BLaER1 (cell line): ENCODE results near the gene STPG2.

Experiments used
- H3K27ac ChIP-seq: shearing (Covaris generic); formaldehyde crosslinking; 2 replicates; pipeline ENCODE4 v1.8.1; 2022
- H3K27me3 ChIP-seq: shearing (Covaris generic); formaldehyde crosslinking; 2 replicates; pipeline ENCODE4 v1.8.1; 2022
- H3K36me3 ChIP-seq: shearing (Covaris generic); formaldehyde crosslinking; 2 replicates; pipeline ENCODE4 v1.8.1; 2022
- H3K4me1 ChIP-seq: shearing (Covaris generic); formaldehyde crosslinking; 2 replicates; pipeline ENCODE4 v1.8.1; 2022
- H3K4me2 ChIP-seq: shearing (Covaris generic); formaldehyde crosslinking; 2 replicates; pipeline ENCODE4 v1.8.1; 2022
- H3K4me3 ChIP-seq: shearing (Covaris generic); formaldehyde crosslinking; 2 replicates; pipeline ENCODE4 v1.8.1; 2022
- H3K9ac ChIP-seq: shearing (Covaris generic); formaldehyde crosslinking; 2 replicates; pipeline ENCODE4 v1.8.1; 2022
- H3K9me3 ChIP-seq: shearing (Covaris generic); formaldehyde crosslinking; 2 replicates; pipeline ENCODE4 v1.8.1; 2022
- H4K20me1 ChIP-seq: shearing (Covaris generic); formaldehyde crosslinking; 2 replicates; pipeline ENCODE4 v1.8.1; 2022
- Cebpa-rat ChIP-seq: shearing (Covaris generic); IDR thresholded peaks from 2 replicates; pipeline ENCODE4 v1.8.1; 2022

The STPG2 gene

DNA sequence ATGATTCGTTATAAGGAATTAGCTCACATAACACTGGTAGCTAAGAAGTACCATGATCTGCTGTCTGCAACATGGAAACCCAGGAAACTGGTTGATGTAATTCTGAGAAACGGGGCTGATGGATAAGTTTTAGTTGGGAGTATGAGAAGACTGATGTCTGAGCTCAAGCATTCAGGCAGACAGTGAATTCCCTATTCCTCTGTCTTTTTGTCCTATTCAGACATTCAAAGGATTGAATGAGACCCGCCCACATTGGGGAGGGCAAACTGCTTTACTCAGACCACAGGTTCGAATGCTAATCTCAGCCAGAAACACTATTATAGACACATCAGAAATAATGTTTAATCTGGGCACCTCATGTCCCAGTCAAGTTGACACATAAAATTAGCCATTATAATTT, 515.5 kb downstream of the STPG2 start:
- Histone ChIP-seq H3K36me3 (no peaks in the 10 kb centered on the region), H3K4me1 (no peaks in the 10 kb centered on the region), H4K20me1 (no peaks in the 10 kb centered on the region), H3K4me3 (no peak overlapping the region), H3K27ac (no peak overlapping the region), H3K4me2 (no peak overlapping the region), H3K27me3 (no peaks in the 10 kb centered on the region), H3K9ac (no peak overlapping the region), H3K9me3 (no peaks in the 10 kb centered on the region)
- no peak for TF ChIP-seq Cebpa-rat

DNA sequence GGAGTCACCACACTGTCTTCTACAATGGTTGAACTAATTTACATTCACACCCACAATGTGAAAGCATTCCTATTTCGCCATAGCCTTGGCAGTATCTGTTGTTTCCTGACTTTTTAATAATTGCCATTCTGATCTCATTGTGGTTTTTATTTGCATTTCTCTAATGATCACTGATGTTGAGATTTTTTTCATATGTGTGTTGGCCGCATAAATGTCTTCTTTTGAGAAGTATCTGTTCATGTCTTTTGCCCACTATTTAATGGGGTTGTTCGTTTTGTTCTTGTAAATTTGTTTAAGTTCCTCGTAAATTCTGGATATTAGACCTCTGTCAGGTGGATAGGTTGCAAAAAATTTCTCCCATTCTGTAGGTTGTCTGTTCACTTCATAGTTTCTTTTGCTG, 519.1 kb downstream of the STPG2 start:
- H3K9ac ChIP-seq = no peak overlapping the region
- H3K4me1 ChIP-seq = no peaks in the 10 kb centered on the region
- H3K27me3 ChIP-seq = no peaks in the 10 kb centered on the region
- H3K36me3 ChIP-seq = no peaks in the 10 kb centered on the region
- TF ChIP-seq Cebpa-rat = no peak
- H3K4me3 ChIP-seq = no peak overlapping the region
- no peaks in the 10 kb centered on the region for H3K9me3 ChIP-seq
- no peak overlapping the region for H3K27ac ChIP-seq
- no peaks in the 10 kb centered on the region for H4K20me1 ChIP-seq
- H3K4me2 ChIP-seq = no peak overlapping the region

DNA sequence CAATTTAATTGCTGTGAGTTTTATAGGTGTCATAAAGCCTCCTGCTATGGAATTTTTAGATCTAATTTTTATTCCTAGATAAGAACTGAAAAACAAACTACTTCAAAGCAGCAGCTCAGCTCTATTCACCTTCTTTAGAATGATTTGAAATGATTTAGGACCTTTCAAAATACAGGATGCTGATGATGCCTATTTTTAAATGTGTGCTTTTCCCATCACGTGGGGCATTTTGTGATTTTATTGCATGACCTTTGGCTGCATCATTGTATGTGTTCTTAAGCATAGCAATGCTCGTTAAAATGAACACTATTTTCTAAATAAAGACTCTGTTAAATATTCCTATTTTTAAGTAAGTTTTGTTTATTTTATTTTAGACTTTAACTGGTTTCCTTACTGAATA, 537.3 kb downstream of the STPG2 start:
- no peaks in the 10 kb centered on the region for H3K27me3 ChIP-seq

DNA sequence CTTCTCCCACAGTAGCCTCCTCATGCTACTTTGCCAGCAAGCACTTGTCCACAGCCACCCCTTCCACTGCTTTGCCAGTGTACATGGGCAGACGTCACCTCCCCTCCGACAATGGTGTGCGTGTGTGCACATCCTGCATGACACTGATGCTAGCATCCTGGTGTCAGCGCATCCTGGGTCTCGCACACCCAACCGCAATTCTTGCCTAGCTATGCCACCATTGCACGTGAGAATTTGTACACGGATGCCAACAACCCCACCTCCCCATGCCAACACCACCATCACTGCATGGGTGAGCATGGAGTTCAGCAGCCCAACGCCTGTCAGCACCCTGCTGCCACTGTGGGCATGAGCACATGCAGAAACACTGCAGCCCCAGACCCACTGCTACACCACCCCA, 550.0 kb downstream of the STPG2 start:
- Histone ChIP-seq H3K27ac (no peak overlapping the region), H4K20me1 (no peaks in the 10 kb centered on the region), H3K4me3 (no peak overlapping the region), H3K27me3 (no peaks in the 10 kb centered on the region), H3K4me1 (no peaks in the 10 kb centered on the region), H3K4me2 (no peak overlapping the region), H3K9me3 (no peaks in the 10 kb centered on the region), H3K36me3 (no peaks in the 10 kb centered on the region), H3K9ac (no peak overlapping the region)
- no peak for TF ChIP-seq Cebpa-rat

More for the DNA sequence above, 537.3 kb downstream of the STPG2 start:
- no peaks in the 10 kb centered on the region for H4K20me1 ChIP-seq
- H3K4me1 ChIP-seq = no peaks in the 10 kb centered on the region
- no peak for TF ChIP-seq Cebpa-rat
- no peaks in the 10 kb centered on the region for H3K9me3 ChIP-seq
- H3K27ac ChIP-seq = no peak overlapping the region
- H3K4me2 ChIP-seq = no peak overlapping the region
- no peak overlapping the region for H3K9ac ChIP-seq
- no peaks in the 10 kb centered on the region for H3K36me3 ChIP-seq
- H3K4me3 ChIP-seq = no peak overlapping the region

DNA sequence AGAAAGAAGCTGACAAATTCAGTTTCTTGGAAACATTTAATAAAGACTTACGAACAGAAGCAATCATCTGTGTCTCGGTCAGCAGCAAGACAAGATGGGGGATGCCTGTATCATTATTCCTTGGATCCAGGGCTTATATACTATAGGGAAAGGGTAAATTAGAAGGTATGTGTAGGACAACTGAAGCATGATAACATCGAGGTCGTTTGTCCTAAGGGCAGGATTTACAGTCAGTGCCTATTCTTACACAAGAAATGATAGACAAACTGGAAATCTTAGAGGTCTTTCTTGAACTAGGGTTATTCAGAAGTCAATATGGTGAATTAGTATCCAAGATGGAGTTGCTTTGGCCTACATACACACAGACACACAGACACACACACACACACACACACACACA, 553.0 kb downstream of the STPG2 start:
- Histone ChIP-seq H3K9me3 (no peaks in the 10 kb centered on the region), H3K9ac (no peak overlapping the region), H4K20me1 (no peaks in the 10 kb centered on the region), H3K27me3 (no peaks in the 10 kb centered on the region), H3K4me1 (no peaks in the 10 kb centered on the region), H3K4me2 (no peak overlapping the region), H3K36me3 (no peaks in the 10 kb centered on the region), H3K27ac (no peak overlapping the region), H3K4me3 (no peak overlapping the region)
- TF ChIP-seq Cebpa-rat = no peak

DNA sequence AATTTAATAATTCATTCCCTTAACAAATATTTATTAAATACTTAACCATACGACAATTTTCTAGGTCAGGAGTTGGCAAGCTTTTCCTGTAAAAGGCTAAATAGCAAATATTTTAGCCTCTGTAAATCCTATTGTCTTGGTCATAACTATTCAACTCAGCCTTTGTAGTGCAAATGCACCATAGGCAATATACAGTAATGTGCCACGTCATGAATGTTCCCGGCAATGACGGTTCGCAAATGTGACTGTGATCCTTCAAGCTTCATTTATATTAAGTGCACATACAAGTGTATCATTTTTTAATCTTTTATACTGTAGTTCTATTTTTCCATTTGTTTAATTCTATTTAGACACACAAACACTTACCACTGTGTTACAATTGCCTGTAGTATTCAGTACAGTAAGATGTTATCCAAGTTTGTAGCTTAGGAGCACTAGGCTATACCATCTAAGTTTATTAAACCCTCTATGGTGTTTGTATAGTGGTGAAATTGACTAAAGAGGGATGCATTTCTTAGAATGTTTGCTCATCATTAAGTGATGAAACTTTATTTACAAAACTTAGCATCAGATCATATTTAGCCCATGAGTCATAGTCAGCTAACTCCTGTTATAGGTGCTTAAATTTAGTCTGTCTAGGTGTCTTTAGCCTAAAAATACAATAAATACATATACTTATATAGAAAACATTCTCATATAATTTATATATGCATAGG, 553.6 kb downstream of the STPG2 start:
- H3K4me1 ChIP-seq = no peaks in the 10 kb centered on the region
- no peak overlapping the region for H3K9ac ChIP-seq
- H3K9me3 ChIP-seq = no peaks in the 10 kb centered on the region
- no peak overlapping the region for H3K4me2 ChIP-seq
- no peak overlapping the region for H3K27ac ChIP-seq
- no peaks in the 10 kb centered on the region for H3K27me3 ChIP-seq
- H3K36me3 ChIP-seq = no peaks in the 10 kb centered on the region
- TF ChIP-seq Cebpa-rat = no peak
- H4K20me1 ChIP-seq = no peaks in the 10 kb centered on the region
- no peak overlapping the region for H3K4me3 ChIP-seq

DNA sequence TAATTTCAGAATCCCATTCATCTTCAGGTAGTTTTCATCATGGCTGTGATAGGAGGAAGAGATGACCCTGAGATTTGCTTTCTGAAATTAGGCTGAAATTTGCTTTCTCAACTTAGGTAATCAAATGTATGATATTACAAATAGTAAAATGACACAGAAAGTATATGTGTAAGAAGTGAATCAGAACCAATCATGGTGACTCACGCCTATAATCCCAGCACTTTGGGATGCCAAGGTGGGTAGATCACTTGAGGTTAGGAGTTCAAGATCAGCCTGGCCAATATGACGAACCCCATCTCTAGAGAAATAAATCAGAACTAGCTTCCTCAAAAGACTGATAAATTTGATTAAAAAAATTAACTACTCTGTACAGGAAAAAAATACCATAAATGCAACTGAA, 555.4 kb downstream of the STPG2 start:
- Histone ChIP-seq H3K9ac (no peak overlapping the region), H3K27ac (no peak overlapping the region), H4K20me1 (no peaks in the 10 kb centered on the region), H3K36me3 (no peaks in the 10 kb centered on the region), H3K4me1 (no peaks in the 10 kb centered on the region), H3K4me3 (no peak overlapping the region), H3K9me3 (no peaks in the 10 kb centered on the region), H3K4me2 (no peak overlapping the region), H3K27me3 (no peaks in the 10 kb centered on the region)
- TF ChIP-seq Cebpa-rat = no peak

DNA sequence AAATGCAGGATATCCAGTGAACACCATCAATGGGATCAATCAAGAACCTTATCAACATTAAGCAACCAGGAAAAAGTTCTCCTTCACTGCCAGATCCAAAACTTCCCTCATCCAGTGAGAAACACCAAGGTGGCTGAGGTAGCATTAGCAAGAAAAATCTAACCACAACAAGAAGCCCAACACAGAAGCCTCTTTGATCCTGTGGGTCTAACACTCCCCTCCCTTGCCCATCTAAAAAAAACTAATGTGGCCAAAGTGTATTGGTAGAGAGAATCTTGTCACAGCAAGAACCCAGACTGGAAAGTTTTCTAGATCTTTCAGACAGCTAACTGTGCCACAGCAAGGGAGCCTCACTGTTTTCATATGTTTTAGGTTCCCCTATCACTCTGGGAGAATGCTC, 558.0 kb downstream of the STPG2 start:
- Histone ChIP-seq H3K4me1 (no peaks in the 10 kb centered on the region), H3K4me2 (no peak overlapping the region), H3K27me3 (no peaks in the 10 kb centered on the region), H3K4me3 (no peak overlapping the region), H3K27ac (no peak overlapping the region), H3K9ac (no peak overlapping the region), H3K9me3 (no peaks in the 10 kb centered on the region), H3K36me3 (no peaks in the 10 kb centered on the region), H4K20me1 (no peaks in the 10 kb centered on the region)
- no peak for TF ChIP-seq Cebpa-rat

DNA sequence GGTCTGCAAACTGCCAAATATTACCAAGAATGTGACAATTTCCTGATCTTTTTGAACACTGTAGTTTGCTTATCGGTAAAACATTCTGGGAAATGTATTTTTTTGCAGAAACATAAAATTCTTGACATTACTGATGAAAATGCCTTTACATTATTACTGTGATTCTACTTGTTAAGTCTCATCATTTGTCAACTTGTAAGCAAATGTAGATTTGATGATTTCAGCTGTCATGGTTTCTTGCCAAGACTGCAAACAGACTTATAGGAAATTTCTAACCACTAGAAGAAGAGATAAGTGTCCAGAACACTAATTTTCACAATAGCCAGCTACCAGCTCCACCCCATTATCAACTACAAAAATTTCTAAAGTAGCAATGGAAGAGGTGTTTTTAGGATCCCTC, 560.4 kb downstream of the STPG2 start:
- H3K27me3 ChIP-seq = no peaks in the 10 kb centered on the region
- no peak overlapping the region for H3K9ac ChIP-seq
- H3K9me3 ChIP-seq = no peaks in the 10 kb centered on the region
- H3K27ac ChIP-seq = no peak overlapping the region
- TF ChIP-seq Cebpa-rat = no peak
- H3K4me2 ChIP-seq = no peak overlapping the region
- no peaks in the 10 kb centered on the region for H3K4me1 ChIP-seq
- no peaks in the 10 kb centered on the region for H3K36me3 ChIP-seq
- no peak overlapping the region for H3K4me3 ChIP-seq
- no peaks in the 10 kb centered on the region for H4K20me1 ChIP-seq

DNA sequence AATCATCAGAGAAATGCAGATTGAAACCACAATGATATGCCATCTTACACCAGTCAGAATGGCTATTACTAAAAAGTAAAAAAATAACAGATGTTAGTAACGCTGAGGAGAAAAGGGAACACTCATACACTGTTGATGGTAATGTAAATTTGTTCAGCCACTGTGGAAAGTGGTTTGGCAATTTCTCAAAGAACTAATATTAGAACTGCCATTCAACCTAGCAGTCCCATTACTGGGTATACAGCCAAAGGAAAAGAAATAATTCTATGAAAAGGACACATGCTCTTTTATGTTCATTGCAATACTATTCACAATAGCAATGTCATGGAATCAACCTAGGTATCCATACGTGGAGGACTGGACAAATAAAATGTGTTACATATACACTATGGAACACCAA, 566.3 kb downstream of the STPG2 start:
- Histone ChIP-seq H3K27me3 (no peaks in the 10 kb centered on the region), H3K4me1 (peaks cover 16% of the 10 kb centered on the region), H3K9me3 (no peaks in the 10 kb centered on the region), H3K27ac (no peak overlapping the region), H3K36me3 (no peaks in the 10 kb centered on the region), H3K4me2 (peak overlapping the region; percentile 48), H4K20me1 (no peaks in the 10 kb centered on the region), H3K4me3 (no peak overlapping the region), H3K9ac (no peak overlapping the region)
- no peak for TF ChIP-seq Cebpa-rat

DNA sequence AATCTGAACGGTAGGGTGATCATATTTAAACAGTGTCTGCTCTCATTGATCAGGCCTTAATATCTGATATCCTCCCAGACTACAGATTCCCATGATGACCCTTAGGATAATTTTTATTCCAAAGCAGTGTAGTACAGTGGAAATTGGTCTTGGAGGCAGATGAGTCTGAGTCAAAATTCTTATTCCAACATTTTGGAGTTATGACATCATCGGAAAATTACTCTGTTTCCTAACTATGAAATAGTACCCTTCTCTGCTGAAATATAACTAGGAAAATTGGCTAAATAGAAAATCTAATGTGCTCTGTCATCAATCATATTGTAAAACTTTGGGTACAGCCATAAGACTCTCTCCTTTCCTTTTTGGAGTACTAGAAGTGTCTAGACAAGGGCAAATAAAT, 583.3 kb downstream of the STPG2 start:
- no peaks in the 10 kb centered on the region for H3K9me3 ChIP-seq
- H3K27me3 ChIP-seq = no peaks in the 10 kb centered on the region
- H3K27ac ChIP-seq = no peak overlapping the region
- no peaks in the 10 kb centered on the region for H4K20me1 ChIP-seq
- no peak for TF ChIP-seq Cebpa-rat
- no peak overlapping the region for H3K4me3 ChIP-seq
- H3K36me3 ChIP-seq = no peaks in the 10 kb centered on the region
- H3K4me1 ChIP-seq = no peaks in the 10 kb centered on the region
- no peak overlapping the region for H3K9ac ChIP-seq
- no peak overlapping the region for H3K4me2 ChIP-seq
